Measurements from ENCODE around the gene TICRR. TPM values are rescaled to one million over a fixed set of nuclear protein-coding genes. Genes with fewer than 3 reads are reported as not detected.
A peak's percentile ranks its signal among the peaks of the same experiment; 100 is the strongest.

Gene TICRR
- total and polyA plus RNA-seq, 2 donors (not counting 1 experiment from before 2014, with no cell fraction given), result 0.05 to 0.07 TPM

- Histone ChIP-seq H3K4me1 (ENCODE audit: control insufficient read depth in 2 of 2, insufficient read depth in 2 of 2, low read length in 2 of 2) (no peaks in the 10 kb centered on the region), H3K27me3 (replicated peaks in 1 of 4; ENCODE audit: control extremely low read depth in 1 of 4, control insufficient read depth in 3 of 4, insufficient read depth in 4 of 4, low read length in 3 of 4) (no peaks in the 10 kb centered on the region), H3K4me2 (replicated peaks; ENCODE audit: low read depth, low read length, poor library complexity, severe bottlenecking) (no peak overlapping the region), H3K9me3 (ENCODE audit: control extremely low read depth in 1 of 3, control insufficient read depth in 2 of 3, insufficient read depth in 1 of 3, low read length in 2 of 3) (peaks cover 0 to 4% (median 0%) of the 10 kb centered on the region in 3 donors), H3K36me3 (replicated peaks in 1 of 2; ENCODE audit: control extremely low read depth in 1 of 2, control insufficient read depth in 1 of 2, extremely low read depth in 1 of 2, insufficient read depth in 2 of 2, low read length in 1 of 2) (no peaks in the 10 kb centered on the region), H4K20me1 (ENCODE audit: control insufficient read depth, insufficient read depth, low read length, poor library complexity, severe bottlenecking) (no peaks in the 10 kb centered on the region), H2AFZ (ENCODE audit: insufficient read depth, low read depth, low read length, poor library complexity, severe bottlenecking) (no peak overlapping the region), H3K79me2 (ENCODE audit: control insufficient read depth, insufficient read depth, low read length) (no peaks in the 10 kb centered on the region), H3K4me3 (ENCODE audit: control extremely low read depth in 1 of 5, extremely low read depth in 1 of 5, insufficient read depth in 1 of 5, low read depth in 2 of 5, low read length in 4 of 5) (no peak overlapping the region), H3K9ac (ENCODE audit: low read length) (no peak overlapping the region), H3K27ac (ENCODE audit: low read length in 2 of 2) (no peak overlapping the region)
- Mint-ChIP-seq H3K27ac (no peak overlapping the region), H3K4me3 (no peak overlapping the region), H3K9me3 (ENCODE audit: insufficient read depth) (no peaks in the 10 kb centered on the region), H3K27me3 (peaks cover 8% of the 10 kb centered on the region), H3K4me1 (no peaks in the 10 kb centered on the region)
- ChIA-PET POLR2A (no interaction called here), CTCF (no interaction called here)
- DNase-seq (no peak), ATAC-seq (ENCODE audit: low read depth) (no peak)
- intact Hi-C loops (cut with micrococcal nuclease), result no loop called here
- peak; percentile 31 for TF ChIP-seq CTCF (IDR thresholded peaks at IDR 0.05)
- TF ChIP-seq EZH2 (IDR thresholded peaks at IDR 0.05; ENCODE audit: borderline replicate concordance, insufficient read depth, low read depth, low read length, poor library complexity, severe bottlenecking), result no peak
- WGBS (ENCODE audit: insufficient coverage), result 79% methylated on average over 12 of the region's 12 CpGs
Measured at GRCh38 chr15:89673165-89673512, 97.9 kb downstream of the TICRR start.

DNA sequence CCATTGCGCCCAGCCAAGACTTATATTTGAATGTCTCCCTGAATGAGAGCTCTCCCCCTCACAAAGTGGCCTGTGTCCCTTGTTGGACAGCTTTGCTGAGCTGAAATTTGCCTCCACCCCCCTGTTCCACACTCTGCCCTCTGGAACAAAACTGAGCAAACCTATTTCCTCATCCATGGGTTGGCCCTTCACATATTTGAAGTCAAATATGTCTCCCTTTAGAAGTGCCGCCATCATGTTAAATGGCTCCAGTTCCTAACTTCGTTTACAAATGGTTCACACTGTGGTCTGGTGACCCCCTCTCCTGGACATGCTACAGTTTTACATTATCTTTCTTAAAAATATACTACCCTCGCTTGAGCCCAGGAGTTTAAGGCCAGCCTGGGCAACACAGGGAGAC lies 99.3 kb downstream of the TICRR start:
- Histone ChIP-seq H3K27ac (ENCODE audit: low read length in 2 of 2) (no peak overlapping the region), H3K27me3 (replicated peaks in 1 of 4; ENCODE audit: control extremely low read depth in 1 of 4, control insufficient read depth in 3 of 4, insufficient read depth in 4 of 4, low read length in 3 of 4) (no peaks in the 10 kb centered on the region), H4K20me1 (ENCODE audit: control insufficient read depth, insufficient read depth, low read length, poor library complexity, severe bottlenecking) (no peaks in the 10 kb centered on the region), H3K4me3 (ENCODE audit: control extremely low read depth in 1 of 5, extremely low read depth in 1 of 5, insufficient read depth in 1 of 5, low read depth in 2 of 5, low read length in 4 of 5) (no peak overlapping the region), H3K36me3 (replicated peaks in 1 of 2; ENCODE audit: control extremely low read depth in 1 of 2, control insufficient read depth in 1 of 2, extremely low read depth in 1 of 2, insufficient read depth in 2 of 2, low read length in 1 of 2) (no peaks in the 10 kb centered on the region), H3K79me2 (ENCODE audit: control insufficient read depth, insufficient read depth, low read length) (no peaks in the 10 kb centered on the region), H2AFZ (ENCODE audit: insufficient read depth, low read depth, low read length, poor library complexity, severe bottlenecking) (no peak overlapping the region), H3K9me3 (ENCODE audit: control extremely low read depth in 1 of 3, control insufficient read depth in 2 of 3, insufficient read depth in 1 of 3, low read length in 2 of 3) (peaks cover 0 to 4% (median 0%) of the 10 kb centered on the region in 3 donors), H3K4me1 (ENCODE audit: control insufficient read depth in 2 of 2, insufficient read depth in 2 of 2, low read length in 2 of 2) (no peaks in the 10 kb centered on the region), H3K4me2 (replicated peaks; ENCODE audit: low read depth, low read length, poor library complexity, severe bottlenecking) (no peak overlapping the region), H3K9ac (ENCODE audit: low read length) (no peak overlapping the region)
- CTCF ChIA-PET, result interaction anchor here (1.0 kb wide), 1 partner anchor 33 kb away, joined by 3 read pairs; no protein-coding TSS in a partner anchor
- intact Hi-C loops (cut with micrococcal nuclease), result no loop called here
- ATAC-seq (ENCODE audit: low read depth), result no peak
- Mint-ChIP-seq H3K27me3 (peaks cover 8% of the 10 kb centered on the region), H3K4me1 (no peaks in the 10 kb centered on the region), H3K9me3 (ENCODE audit: insufficient read depth) (no peaks in the 10 kb centered on the region), H3K4me3 (no peak overlapping the region), H3K27ac (no peak overlapping the region)
- WGBS (ENCODE audit: insufficient coverage), result 80% methylated on average over 3 of the region's 4 CpGs
- TF ChIP-seq CTCF (IDR thresholded peaks at IDR 0.05) (no peak), EZH2 (IDR thresholded peaks at IDR 0.05; ENCODE audit: borderline replicate concordance, insufficient read depth, low read depth, low read length, poor library complexity, severe bottlenecking) (no peak)
- DNase-seq, result no peak
- POLR2A ChIA-PET, result no interaction called here
